Right cardiac atrium (tissue), 5 donors: ENCODE results near the gene CHST14. TPM values are rescaled to one million over a fixed set of nuclear protein-coding genes. Genes with fewer than 3 reads are reported as not detected.

Source experiments
- ATAC-seq, 2 donors: fragments of 200-7000 bp; cut with Tn5 transposase; one replicate each; pipeline versions ENCODE4 v1.8.0 to v1.9.1; 2020; ENCODE audit warnings: moderate library complexity in 2 of 2, mild to moderate bottlenecking in 1 of 2
- DNase-seq, 3 donors: peaks; one replicate each; pipeline ENCODE4 v3.0.0-alpha.2; 2020
- H3K27ac ChIP-seq: one replicate; pipeline ENCODE4 v1.5.1; 2013; ENCODE audit warnings: mild to moderate bottlenecking, low read length, control low read depth, moderate library complexity
- H3K27me3 ChIP-seq: one replicate; pipeline ENCODE4 v1.6.1; 2013; ENCODE audit not compliant: control insufficient read depth, insufficient read depth
- H3K4me1 ChIP-seq: one replicate; pipeline ENCODE4 v1.6.1; 2013; ENCODE audit warnings: low read length; ENCODE audit not compliant: control insufficient read depth, insufficient read depth
- H3K4me3 ChIP-seq: one replicate; pipeline ENCODE4 v1.5.1; 2013; ENCODE audit warnings: low read length, control low read depth
- H3K9me3 ChIP-seq: one replicate; pipeline ENCODE4 v1.6.1; 2013; ENCODE audit warnings: low read length; ENCODE audit not compliant: control insufficient read depth
- WGBS: extraction: QIAGEN DNeasy Blood & Tissue Kit; methylation state at CpG from one replicate; pipeline ENCODE4 v1.1.7; 2013; 5-methylcytosine and 5-hydroxymethylcytosine counted together
- intact Hi-C, 4 donors: fragments of 100-400 bp; cut with DNase I; formaldehyde crosslinking; loops; one replicate each; pipeline versions ENCODE4 v1.11.0 to v1.14.0; 2022 to 2023
- long read RNA-seq, 4 donors: library from polyadenylated mRNA; unstranded; transcript quantifications; one replicate each; pipeline ENCODE4 v2.0.0, GENCODE V29; 2020 to 2021
- polyA plus RNA-seq: library from polyadenylated mRNA; stranded (reverse); fragments of 200-250 nt; gene quantifications from one replicate; pipeline ENCODE4 v1.2.3, GENCODE V29; 2013
- total RNA-seq, 4 donors: library from RNA; stranded (reverse); fragmentation: NEBNext Ultra II Directional; extraction: Animal tissue kit (Norgen Biotek cat#: 25700); gene quantifications; one replicate each; pipeline ENCODE4 v1.2.1, GENCODE V29; 2021
- donor health status: healthy with polysubstance abuse.
- donor health status: DM: no; HTN: yes; CAD: no.
- donor health status: DM: no; HTN: no; CAD: no.
- donor health status: DM: no; HTN: yes; CAD: no; lungs with severe emphysema.
- donor health status: DM: yes; HTN: yes; CAD: no.

Gene CHST14
- total RNA-seq (10 to 100 TPM; 11.5 to 13.9 (median 12.5) TPM), polyA plus RNA-seq (11.6 TPM)
- long read RNA-seq, donor 1, transcript CHST14-201 (1 exons, 3,574 nt): major isoform, 28 of 28 reads
- long read RNA-seq, donor 1, partial matches to known transcripts: 0 of 28 reads
- long read RNA-seq, donor 1, other reads (novel, unspliced or antisense): 0 of 28 reads
- long read RNA-seq, donor 2, transcript CHST14-201 (1 exons, 3,574 nt): major isoform, 6 of 6 reads
- long read RNA-seq, donor 2, partial matches to known transcripts: 0 of 6 reads
- long read RNA-seq, donor 2, other reads (novel, unspliced or antisense): 0 of 6 reads
- long read RNA-seq, donor 3, transcript CHST14-201 (1 exons, 3,574 nt): major isoform, 12 of 12 reads
- long read RNA-seq, donor 3, partial matches to known transcripts: 0 of 12 reads
- long read RNA-seq, donor 3, other reads (novel, unspliced or antisense): 0 of 12 reads
- long read RNA-seq, donor 4, transcript CHST14-201 (1 exons, 3,574 nt): major isoform, 8 of 8 reads
- long read RNA-seq, donor 4, partial matches to known transcripts: 0 of 8 reads
- long read RNA-seq, donor 4, other reads (novel, unspliced or antisense): 0 of 8 reads

DNA sequence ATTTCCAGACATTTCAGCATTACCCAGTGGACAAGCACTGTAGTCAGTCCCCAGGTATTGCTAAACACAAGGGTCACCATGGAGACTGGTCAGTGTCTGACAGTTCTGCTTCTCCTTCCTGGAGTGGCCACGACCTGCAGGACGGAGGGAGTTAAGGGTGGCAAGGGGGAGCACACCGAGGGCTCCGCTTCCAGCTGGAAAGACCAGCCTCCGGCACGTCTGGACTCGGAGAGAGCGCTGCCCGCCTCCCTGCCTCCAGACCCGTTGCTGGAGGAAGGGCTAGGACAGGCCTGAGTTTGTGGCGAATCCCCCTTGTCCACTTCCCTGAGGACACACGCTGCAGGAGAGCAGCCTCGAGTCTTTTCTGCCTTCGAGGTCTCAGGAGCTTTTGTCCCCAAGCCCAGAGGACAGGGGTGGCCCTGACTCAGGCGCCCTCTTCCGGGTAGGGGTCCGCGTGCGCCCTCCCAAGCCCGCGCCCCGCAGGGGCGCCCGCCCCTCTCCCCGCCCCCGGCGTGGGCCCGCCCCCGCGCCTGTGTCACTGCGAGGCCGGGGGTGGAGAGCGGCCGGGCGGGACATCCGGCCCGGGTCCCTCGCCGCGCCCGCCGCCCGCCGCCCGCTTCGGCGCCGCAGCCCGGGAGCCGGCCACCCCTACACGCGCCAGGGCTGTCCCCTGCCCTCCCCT lies at the start of gene CHST14:
TSS of gene CHST14 (plus strand) at position 562 of the 682 bp plus-strand sequence. CDS start 230 bp downstream, outside the sequence.
- peak; percentile 65 to 90 (median 89) for DNase-seq
- peak within 1 kb of the TSS; percentile 88 for H3K4me3 ChIP-seq
- intact Hi-C loops: no loop called here
- ATAC-seq: peak; percentile 88 to 92
- H3K4me1 ChIP-seq: peaks cover 5% of the 10 kb centered on the region
- H3K27me3 ChIP-seq: no peaks in the 10 kb centered on the region
- H3K27ac ChIP-seq: peak within 1 kb of the TSS; percentile 78
- WGBS: under 1% methylated on average over 52 of the region's 52 CpGs
- no peaks in the 10 kb centered on the region for H3K9me3 ChIP-seq

DNA sequence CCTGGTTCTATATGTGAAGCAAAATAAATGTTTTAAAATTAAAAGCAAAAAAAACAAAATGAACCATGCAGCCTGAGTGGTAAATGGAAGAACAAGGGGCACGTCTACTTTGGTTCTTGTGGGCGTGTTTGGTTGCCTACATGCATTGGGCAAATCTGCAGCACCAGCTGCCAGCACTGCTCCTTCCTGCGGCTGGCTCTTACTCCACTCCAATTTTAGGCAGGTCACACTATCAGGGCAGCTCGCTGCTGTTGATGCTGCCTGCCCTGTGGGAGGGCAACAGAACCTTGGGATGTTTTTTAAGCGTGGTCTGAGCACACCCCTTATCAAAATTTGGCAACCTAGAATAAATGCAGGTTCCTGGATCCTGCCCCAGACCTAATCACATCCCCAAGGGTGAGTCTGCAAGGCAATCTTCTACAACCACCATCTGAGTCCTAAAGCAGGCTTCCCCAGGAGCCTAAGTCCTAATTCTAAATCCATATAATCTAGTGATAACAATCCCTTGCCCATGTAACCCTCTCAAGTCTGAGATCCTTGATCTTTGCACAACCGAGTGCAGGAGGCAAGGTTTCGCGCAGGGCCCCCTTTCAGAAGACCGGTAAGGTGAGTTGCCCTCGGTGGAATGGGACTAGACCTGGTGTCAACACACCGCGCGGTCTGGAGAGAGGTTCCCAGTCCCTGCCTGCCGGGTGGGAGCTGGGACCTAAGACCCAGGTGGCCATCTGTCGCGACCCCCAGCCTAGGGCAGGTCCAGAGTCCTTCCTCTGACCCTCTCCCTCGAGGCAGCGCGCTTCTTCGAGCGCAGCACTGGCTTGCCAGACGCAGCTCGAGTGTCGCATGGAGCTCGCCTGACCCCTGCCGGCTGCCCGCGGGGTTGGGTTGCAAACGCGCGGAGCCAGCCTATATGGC lies 49.3 kb upstream of the CHST14 start:
- peak overlapping the region; percentile 24 for H3K27ac ChIP-seq
- H3K4me1 ChIP-seq: no peaks in the 10 kb centered on the region
- H3K9me3 ChIP-seq: no peaks in the 10 kb centered on the region
- DNase-seq (peak; percentile 79 to 93 (median 93)), ATAC-seq (peak; percentile 90 to 93)
- no peaks in the 10 kb centered on the region for H3K27me3 ChIP-seq
- intact Hi-C loops: loop anchor here in 3 of 4 donors (2.0 to 10.0 kb wide), 5 partner anchors 57 to 144 kb away; partner anchors contain the start of genes INAFM2 (in 2 of the 3) and CCDC9B (in 1 of the 3)
- 12% methylated on average over 31 of the region's 31 CpGs for WGBS
- H3K4me3 ChIP-seq: no peak overlapping the region

- Histone ChIP-seq H3K9me3 (no peaks in the 10 kb centered on the region), H3K4me3 (no peak overlapping the region), H3K4me1 (no peaks in the 10 kb centered on the region), H3K27me3 (no peaks in the 10 kb centered on the region), H3K27ac (no peak overlapping the region)
- no peak for DNase-seq
- 88% methylated on average over 6 of the region's 6 CpGs for WGBS
- no peak for ATAC-seq
- intact Hi-C loops: loop anchor here in 3 of 4 donors (2.0 to 10.0 kb wide), 5 partner anchors 60 to 147 kb away; partner anchors contain the start of genes INAFM2 (in 2 of the 3) and CCDC9B (in 1 of the 3)
These were observed 46.2 kb upstream of the CHST14 start for GRCh38 chr15:40424483-40425115.

- Histone ChIP-seq H3K4me3 (no peak overlapping the region), H3K27ac (no peak overlapping the region), H3K9me3 (no peaks in the 10 kb centered on the region), H3K4me1 (no peaks in the 10 kb centered on the region), H3K27me3 (no peaks in the 10 kb centered on the region)
- ATAC-seq: no peak
- no peak for DNase-seq
- intact Hi-C loops: loop anchor here in 2 of 4 donors (2.0 to 10.0 kb wide), 2 partner anchors 61 to 147 kb away; no protein-coding TSS in a partner anchor
- 95% methylated on average over 5 of the region's 5 CpGs for WGBS
These were observed 45.1 kb upstream of the CHST14 start for GRCh38 chr15:40425681-40426080.

GRCh38 chr15:40427188-40427587 lies 43.6 kb upstream of the CHST14 start:
- Histone ChIP-seq H3K27me3 (no peaks in the 10 kb centered on the region), H3K27ac (no peak overlapping the region), H3K4me3 (no peak overlapping the region), H3K9me3 (no peaks in the 10 kb centered on the region), H3K4me1 (no peaks in the 10 kb centered on the region)
- DNase-seq: no peak
- intact Hi-C loops: loop anchor here in 1 of 4 donors (10.0 kb wide), 1 partner anchor 62 kb away; no protein-coding TSS in a partner anchor
- WGBS: 83% methylated on average over 9 of the region's 9 CpGs
- no peak for ATAC-seq

GRCh38 chr15:40428185-40428584 lies 42.6 kb upstream of the CHST14 start:
- 91% methylated on average over 4 of the region's 4 CpGs for WGBS
- no peak overlapping the region for H3K4me3 ChIP-seq
- DNase-seq (no peak), ATAC-seq (no peak)
- no peaks in the 10 kb centered on the region for H3K4me1 ChIP-seq
- H3K9me3 ChIP-seq: no peaks in the 10 kb centered on the region
- no peak overlapping the region for H3K27ac ChIP-seq
- H3K27me3 ChIP-seq: no peaks in the 10 kb centered on the region
- intact Hi-C loops: loop anchor here in 1 of 4 donors (10.0 kb wide), 1 partner anchor 63 kb away; no protein-coding TSS in a partner anchor

- H3K4me3 ChIP-seq: no peak overlapping the region
- ATAC-seq (no peak), DNase-seq (no peak)
- H3K27ac ChIP-seq: no peak overlapping the region
- no peaks in the 10 kb centered on the region for H3K4me1 ChIP-seq
- H3K27me3 ChIP-seq: no peaks in the 10 kb centered on the region
- WGBS: 77% methylated on average over 10 of the region's 10 CpGs
- H3K9me3 ChIP-seq: no peaks in the 10 kb centered on the region
- intact Hi-C loops: loop anchor here in 1 of 4 donors (10.0 kb wide), 1 partner anchor 64 kb away; no protein-coding TSS in a partner anchor
These were observed 41.6 kb upstream of the CHST14 start for GRCh38 chr15:40429068-40429710.

GRCh38 chr15:40430271-40430805 lies 40.4 kb upstream of the CHST14 start:
- Histone ChIP-seq H3K27ac (no peak overlapping the region), H3K4me3 (no peak overlapping the region), H3K27me3 (no peaks in the 10 kb centered on the region), H3K4me1 (no peaks in the 10 kb centered on the region), H3K9me3 (no peaks in the 10 kb centered on the region)
- ATAC-seq (no peak), DNase-seq (no peak)
- 65% methylated on average over 10 of the region's 10 CpGs for WGBS
- intact Hi-C loops: no loop called here

DNA sequence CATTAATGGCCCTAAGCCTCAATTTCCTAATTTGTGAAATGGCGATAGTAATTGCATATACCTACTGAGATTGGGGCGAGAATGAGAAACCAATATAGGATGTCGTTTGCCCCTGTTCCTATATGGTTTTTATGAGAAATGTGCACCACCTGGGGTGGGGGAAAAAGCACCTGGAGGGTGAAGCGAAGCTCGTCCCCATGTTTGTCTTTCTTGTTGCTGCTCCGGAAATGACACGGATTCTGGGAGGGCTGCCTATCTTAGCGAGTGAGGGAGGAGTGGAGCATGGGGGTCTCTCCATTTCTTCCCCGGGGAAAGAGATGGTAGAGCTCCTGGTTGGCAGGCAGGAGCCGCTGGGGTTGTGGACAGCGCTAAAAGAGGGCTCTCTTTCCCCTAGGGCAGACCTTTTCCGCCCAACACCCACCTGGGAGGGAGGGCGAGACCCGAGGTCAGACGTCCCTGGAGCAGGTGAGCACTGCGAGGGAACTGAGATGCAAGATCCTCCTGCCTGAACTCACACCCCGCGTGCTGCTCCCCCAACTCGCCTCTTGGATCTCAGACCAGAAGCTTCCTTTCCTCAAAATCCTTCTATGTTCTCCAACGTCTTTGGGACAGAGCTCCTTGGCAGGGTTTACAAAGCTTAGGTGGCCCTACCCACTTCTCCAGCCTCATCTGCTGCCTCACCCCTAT lies 35.6 kb upstream of the CHST14 start:
- H3K4me1 ChIP-seq: no peaks in the 10 kb centered on the region
- peak in 1 of 3 donors; percentile 21 for DNase-seq
- no peak overlapping the region for H3K27ac ChIP-seq
- intact Hi-C loops: no loop called here
- H3K4me3 ChIP-seq: no peak overlapping the region
- WGBS: 49% methylated on average over 20 of the region's 20 CpGs
- no peaks in the 10 kb centered on the region for H3K9me3 ChIP-seq
- no peaks in the 10 kb centered on the region for H3K27me3 ChIP-seq
- no peak for ATAC-seq
